GM18868 (cell line): ENCODE results near the gene TRPM1.

ENCODE experiments used
- ATAC-seq: cut with Tn5 transposase; IDR thresholded peaks from one replicate; pipeline ENCODE4 v1.9.1; 2021; ENCODE audit warnings: mild to moderate bottlenecking, moderate library complexity; ENCODE audit not compliant: unreplicated experiment

TRPM1 gene

GRCh38 chr15:31051496-31052080 is 49.9 kb downstream of the TRPM1 start:
- ATAC-seq = no peak

GRCh38 chr15:31050953-31051352 is 50.6 kb downstream of the TRPM1 start:
- no peak for ATAC-seq

- no peak for ATAC-seq
Observed at GRCh38 chr15:31049682-31050615, 51.6 kb downstream of the TRPM1 start.

GRCh38 chr15:31049111-31049510 is 52.4 kb downstream of the TRPM1 start:
- ATAC-seq = no peak

DNA sequence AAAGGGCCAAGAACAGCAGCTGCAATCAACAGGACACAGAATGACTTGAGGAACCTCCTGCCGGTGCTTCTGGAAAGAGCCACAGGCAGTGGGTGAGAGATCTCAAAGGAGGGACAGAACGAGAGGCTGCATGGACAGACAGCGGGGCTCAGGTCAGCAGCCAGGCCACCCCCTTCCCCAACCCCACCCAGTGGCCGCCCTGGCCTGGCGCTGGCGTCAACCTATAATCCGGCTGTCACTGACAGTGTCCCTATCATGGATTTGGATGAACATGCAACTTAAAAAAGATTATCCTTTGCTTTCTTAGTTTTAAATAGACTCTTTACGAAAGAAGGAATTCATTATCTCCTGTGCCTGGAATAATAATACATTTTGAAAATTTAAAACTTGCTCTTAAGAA is 54.1 kb downstream of the TRPM1 start:
- ATAC-seq = no peak

GRCh38 chr15:31046759-31047359 is 54.7 kb downstream of the TRPM1 start:
- ATAC-seq = no peak

- ATAC-seq = no peak
Observed at GRCh38 chr15:31045606-31046005, 55.9 kb downstream of the TRPM1 start.

- no peak for ATAC-seq
Observed at GRCh38 chr15:31042751-31043150, 58.8 kb downstream of the TRPM1 start.

DNA sequence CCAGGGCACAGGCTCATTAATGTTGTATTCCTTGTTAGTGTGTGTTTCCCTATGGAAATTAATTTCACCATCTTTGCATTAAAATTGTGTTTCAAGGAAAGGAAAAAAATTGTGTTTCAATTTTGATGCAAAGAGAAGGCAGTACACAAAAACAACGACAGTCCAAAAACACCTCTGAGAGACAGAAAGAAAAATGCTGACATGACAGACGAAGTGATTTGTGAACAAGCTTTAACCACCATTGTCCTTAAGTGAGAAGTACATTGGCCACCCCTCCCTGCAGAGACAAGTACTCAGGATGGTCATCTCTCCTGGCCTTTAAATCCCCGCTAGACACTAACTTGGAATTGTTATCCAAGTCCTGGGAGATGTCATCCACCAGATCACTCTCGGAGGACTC is 59.9 kb downstream of the TRPM1 start:
- no peak for ATAC-seq

- no peak for ATAC-seq
Observed at GRCh38 chr15:31040611-31041010, 60.9 kb downstream of the TRPM1 start.

- no peak for ATAC-seq
Observed at GRCh38 chr15:31039961-31040360, 61.6 kb downstream of the TRPM1 start.

GRCh38 chr15:31037731-31038477 is 63.6 kb downstream of the TRPM1 start:
- no peak for ATAC-seq

DNA sequence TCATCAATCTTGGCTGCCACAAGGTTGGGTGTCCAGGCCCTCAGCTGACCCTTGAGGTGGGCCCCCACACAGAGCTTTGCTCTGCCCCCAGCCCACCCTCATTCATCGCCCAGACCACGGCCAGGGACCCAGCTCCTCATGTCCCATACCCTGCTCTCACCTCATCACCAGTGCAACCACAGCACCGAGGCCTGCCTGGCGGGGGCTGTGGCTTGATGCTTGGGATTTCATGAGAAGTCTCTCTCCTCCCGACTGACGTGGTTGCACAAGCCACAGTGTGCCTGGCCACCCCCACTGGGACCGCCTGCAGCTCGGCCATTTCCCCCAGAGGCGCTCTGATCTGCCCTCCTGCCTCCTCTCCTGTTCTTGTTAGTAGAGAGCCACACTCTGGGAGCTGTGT is 64.7 kb downstream of the TRPM1 start:
- ATAC-seq = no peak

DNA sequence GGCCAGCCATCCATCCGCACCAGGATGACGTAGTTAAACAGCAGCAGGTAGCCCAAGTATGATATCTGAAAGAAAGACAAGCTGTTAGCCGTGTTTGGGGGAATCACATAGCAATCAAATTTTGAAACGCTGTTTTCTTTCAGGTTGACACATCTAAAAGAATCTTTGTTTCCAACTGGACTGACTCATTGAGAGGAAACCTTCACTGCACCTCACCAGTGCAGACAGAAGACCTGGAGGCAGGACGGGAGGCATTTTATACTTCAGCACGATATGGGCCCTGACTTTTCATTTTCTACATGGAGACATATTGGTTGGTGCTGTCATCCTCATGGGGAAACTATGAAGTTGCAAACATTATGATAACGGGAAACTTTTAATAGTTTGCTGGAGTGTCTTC is 65.9 kb downstream of the TRPM1 start:
- no peak for ATAC-seq

- ATAC-seq = no peak
Observed at GRCh38 chr15:31034152-31034551, 67.4 kb downstream of the TRPM1 start.

GRCh38 chr15:31032961-31033371 is 68.6 kb downstream of the TRPM1 start:
- ATAC-seq = no peak

DNA sequence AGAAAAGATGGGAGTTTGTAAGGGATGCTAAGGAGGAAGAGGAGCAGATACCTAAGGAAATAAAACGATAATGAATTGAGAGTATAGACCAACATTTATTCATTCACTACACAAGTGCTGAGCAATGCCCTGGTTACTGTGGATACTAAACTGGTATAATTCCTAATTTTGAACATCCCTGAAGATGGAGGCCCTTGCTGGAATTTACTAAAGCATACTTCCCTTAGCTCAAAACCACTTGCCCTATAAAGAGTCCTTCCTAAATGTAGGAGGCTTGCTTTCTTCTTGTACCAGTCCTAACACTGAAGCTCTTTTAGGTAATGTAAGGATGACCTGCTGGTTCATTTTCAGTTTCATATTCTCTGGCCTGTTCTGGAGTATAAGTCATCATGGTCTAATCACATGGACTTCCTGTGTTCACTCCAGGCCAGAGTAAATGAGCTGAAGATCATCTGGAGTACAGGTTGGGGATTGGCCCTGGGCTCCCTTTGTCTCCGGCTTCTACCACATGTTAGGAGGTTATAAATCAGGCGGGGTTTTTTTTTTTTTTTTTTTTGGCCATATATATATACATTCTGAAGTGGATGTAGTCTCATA is 70.0 kb downstream of the TRPM1 start:
- ATAC-seq = peak; percentile 82

GRCh38 chr15:31027910-31028578 is 73.5 kb downstream of the TRPM1 start:
- ATAC-seq = no peak

GRCh38 chr15:31025996-31026395 is 75.5 kb downstream of the TRPM1 start:
- no peak for ATAC-seq

GRCh38 chr15:31024979-31025378 is 76.5 kb downstream of the TRPM1 start:
- ATAC-seq = no peak
